CD4-positive, alpha-beta T cell treated with Interferon alpha-2 for 1 hour (primary cell): ENCODE results near the gene DNAJA2.
"Not testable (repeated sequence)": the region's sequence is repeated elsewhere in the genome, so short reads cannot be mapped to it uniquely, and the experiment has no call there.

Source experiments
- DNase-seq, 2 donors: peaks; one replicate each; pipeline ENCODE4 v3.0.0-alpha.2; 2020 to 2022

Gene DNAJA2

DNA sequence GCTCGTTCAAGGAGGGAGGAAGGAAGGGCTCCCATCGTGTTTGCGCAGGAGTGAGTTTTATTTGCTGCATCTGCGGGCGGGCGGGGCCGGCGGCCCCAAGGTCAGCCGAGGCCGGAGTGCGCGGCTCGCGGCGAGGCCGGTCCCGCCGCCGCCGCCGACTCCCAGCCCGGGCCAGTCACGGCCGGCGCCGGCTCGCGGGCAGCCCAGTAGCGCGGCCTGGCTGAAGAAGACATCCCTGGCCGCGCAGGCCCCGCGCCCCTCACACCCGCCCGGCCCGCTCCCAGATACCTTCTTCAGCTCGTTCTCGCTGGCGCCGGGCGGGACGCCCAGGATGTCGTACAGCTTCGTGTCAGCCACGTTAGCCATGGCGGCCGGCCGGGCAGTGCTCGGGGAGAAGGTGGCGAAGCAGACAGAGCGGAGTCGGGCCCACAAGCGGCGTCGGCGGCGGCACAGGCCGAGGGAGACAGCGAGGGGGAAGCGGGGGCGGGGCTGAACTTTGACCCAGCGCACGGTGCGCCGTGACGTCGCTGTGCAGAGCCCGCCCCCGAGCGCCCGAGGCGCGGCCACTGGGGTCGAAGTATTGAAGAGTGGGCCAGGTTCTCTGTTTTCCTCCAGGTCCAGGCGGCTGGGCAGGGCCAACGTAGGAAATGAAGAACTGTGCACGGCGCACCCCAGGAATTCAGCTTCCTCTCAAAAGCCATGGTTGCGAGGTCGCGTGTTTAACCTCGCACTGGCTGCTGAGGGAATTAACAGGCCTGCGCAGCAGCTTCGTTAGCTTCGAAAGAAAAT is at the start of gene DNAJA2:
TSS of gene DNAJA2 (minus strand) at position 468 of the 789 bp plus-strand sequence. CDS start at position 366, 102 bp downstream.
- peak; percentile 88 to 93 for DNase-seq

DNA sequence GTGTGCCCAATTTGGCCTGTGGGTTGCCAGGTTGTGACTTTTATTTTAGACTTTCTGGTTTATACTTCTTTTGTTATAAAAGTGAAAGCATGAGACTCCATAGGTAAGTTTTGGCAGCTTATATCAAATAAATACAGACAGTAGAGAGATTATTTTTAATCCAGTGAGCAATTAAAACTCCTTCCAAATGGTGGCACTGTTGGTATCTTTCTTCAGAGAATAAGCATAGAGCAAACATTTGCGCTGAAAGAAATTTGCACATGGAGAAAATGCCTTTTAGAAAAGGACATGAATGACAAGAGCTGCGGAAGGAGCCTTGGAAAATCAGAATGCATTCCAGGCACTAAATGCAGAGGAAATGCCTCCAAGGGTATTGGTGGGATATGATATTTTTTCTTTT is 46.1 kb upstream of the DNAJA2 start:
- DNase-seq = no peak

DNA sequence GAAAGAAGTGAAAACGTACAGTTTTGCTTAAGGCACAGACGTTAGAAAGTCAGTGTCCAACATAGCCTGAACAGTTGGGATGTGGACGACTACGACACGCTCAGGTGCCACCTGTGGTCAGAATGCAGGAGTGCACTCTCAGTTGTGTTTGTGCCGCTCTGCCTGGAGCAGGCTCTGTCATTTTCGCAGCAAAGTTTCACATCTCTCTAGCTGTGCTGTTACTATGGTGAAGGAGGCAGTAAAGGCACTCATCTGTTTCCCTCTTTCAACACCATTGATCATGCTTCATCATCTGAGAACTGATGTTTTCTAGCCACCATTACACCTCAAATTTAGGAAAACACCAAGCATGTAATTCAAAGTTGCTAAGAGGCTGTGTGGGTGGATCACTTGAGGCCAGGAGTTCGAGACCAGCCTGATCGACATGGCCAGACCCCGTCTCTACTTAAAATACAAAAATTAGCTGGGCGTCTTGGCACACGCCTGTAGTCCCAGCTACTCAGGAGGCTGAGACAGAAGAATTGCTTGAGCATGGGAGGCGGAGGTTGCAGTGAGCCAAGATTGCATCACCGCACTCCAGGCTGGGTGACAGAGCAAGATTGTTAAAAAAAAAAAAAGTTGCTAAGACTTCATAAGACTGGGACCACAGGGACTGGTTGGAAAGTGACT is 44.9 kb upstream of the DNAJA2 start:
- peak; percentile 58 to 62 for DNase-seq

DNA sequence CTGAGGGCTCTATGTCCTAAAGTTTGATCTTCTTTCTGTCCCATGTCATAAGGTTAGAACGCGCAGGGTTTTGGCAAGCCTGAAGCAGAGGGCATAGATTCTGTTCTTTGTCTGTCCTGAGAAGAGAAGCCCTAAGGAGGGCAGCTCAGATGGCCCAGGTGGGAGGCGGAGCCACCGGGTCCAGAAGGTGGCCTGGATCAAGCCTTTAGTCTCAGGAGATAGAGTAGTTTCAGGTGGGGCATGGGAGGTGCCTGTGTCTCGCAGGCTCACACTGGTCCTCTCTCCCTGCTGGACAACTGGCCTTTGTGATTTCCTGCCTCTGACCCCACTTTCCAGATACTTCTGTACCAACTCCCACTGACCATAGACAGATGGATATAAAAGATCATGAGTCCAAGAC is 44.2 kb upstream of the DNAJA2 start:
- DNase-seq = no peak

DNA sequence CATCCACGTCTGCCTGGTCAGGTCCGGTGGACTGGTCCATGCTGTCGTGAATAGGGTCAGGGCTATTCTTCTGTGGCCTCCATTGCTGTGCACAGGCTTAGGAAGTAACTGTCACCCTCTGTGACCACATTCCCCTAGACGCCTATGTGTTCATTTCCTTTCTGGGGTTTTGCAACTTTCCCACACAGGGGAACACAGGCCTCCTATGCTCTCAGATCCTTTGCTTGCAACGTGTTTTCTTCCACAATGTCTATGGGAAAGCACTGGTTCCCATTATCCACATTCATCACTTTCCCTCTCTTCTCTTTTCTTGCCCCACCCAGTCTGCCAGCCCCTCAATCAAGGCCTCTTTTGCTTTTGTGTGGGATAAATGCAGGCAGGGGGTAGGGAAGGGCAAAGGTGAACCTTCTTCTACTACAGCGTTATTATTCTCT is 43.2 kb upstream of the DNAJA2 start:
- DNase-seq = peak; percentile 30 to 35

DNA sequence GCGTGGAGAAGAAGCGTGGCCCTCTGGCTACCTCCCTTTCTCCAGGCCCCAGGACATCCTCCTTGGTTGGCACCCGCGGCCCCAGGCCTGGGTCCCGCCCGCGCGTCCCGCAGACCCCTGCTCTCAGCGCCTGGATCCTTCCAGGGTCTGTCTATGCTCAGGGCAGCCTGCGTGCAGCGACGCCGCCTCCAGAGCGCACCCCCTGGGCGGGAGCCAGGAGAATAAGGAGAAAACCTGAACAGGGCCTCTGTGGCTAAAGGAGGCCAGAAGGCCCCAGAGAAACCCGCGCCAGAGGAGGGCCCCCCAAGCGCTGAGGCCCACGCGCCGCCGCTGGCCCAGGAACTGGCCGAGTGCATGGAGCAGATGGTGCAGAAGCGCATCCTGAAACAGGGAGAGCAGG is 40.4 kb upstream of the DNAJA2 start:
- no peak for DNase-seq

DNA sequence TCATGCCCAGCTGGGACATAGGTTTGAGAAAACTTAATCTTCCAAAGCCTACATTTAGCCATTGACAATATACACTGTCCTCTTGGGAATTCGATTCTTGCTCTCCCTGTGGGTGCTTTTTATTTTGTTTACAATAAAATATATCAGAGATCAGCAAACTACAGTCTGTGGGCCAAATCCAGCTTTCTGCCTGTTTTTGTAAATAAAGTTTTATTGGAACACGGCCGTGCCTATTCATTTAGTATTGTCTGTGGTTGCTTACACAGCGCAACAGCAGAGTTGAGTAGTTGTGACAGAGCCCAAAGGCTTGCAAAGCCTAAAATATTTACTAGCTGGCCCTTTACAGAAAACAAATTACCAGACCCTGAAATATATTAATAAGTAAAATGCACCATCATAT is 39.7 kb upstream of the DNAJA2 start:
- no peak for DNase-seq

DNA sequence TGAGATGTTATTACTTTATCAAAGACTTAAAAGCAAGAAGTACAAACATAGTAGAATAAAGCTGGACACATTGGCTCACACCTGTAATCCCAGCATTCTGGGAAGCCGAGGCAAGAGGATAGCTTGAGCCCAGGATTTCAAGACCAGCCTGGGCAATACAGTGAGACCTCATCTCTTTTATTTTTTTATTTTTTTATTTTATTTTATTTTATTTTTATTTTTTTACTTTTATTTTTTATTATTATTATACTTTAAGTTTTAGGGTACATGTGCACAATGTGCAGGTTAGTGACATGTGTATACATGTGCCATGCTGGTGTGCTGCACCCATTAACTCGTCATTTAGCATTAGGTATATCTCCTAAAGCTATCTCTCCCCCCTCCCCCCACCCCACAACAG is 37.3 kb upstream of the DNAJA2 start:
- DNase-seq = not testable (repeated sequence)

DNA sequence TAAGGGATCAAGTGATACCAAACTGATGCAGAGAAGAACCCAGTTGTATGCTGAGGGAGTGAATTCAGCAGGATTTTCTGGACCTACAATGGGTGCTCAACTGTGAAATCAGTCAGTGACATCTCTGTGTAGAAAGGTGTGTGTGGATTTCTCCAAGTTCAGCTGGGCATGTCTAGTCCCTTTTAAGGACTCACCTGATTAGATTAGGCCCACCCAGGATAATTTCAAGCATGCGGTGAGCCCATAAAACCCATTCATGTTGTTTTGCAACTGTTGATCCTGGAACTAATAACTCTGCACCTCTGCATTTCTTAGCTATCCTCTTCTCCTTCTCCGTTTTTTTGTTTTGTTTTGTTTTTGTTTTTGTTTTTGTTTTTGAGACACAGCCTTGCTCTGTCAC is 35.1 kb upstream of the DNAJA2 start:
- DNase-seq = no peak

DNA sequence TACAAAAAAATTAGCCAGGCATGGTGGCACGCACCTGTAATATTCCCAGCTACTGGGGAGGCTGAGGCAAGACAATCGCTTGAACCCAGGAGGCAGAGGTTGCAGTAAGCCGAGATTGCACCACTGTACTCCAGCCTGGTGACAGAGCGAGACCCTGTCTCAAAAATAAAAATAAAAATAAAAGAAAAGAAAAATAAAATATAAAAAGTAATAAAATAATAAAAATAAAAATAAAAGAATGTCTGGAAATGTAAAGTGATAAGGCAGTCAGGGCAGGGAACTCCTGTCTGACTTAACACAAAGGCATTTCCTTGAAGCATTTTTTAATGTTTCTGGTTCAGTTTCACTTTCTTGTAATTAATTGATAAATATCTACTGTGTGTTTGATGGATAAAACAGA is 34.7 kb upstream of the DNAJA2 start:
- no peak for DNase-seq

DNA sequence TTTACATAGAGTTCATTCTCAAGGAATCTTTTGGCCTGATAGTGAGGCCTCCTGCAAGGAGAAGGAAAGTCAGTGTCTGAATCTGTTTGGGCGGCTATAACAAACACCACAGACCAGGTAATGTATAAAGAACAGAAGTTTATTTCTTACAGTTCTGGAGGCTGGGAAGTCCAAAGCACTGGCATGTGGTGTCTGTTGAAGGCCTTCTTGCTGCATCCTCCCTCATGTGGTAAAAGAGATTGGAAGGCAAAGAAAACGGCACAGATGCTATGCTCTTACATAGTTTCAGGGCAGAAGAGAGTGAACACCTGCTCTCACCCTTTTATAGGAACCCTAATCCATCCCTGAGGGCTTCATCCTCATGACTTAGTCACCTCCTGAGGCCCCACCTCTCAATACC is 31.2 kb upstream of the DNAJA2 start:
- no peak for DNase-seq

DNA sequence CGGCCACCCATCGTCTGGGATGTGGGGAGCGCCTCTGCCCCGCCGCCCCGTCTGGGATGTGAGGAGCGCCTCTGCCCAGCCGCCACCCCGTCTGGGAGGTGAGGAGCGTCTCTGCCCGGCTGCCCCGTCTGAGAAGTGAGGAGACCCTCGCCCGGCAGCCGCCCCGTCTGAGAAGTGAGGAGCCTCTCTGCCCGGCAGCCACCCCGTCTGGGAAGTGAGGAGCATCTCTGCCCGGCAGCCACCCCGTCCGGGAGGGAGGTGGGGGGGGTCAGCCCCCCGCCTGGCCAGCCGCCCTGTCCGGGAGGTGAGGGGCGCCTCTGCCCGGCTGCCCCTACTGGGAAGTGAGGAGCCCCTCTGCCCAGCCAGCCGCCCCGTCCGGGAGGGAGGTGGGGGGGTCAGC is 26.6 kb upstream of the DNAJA2 start:
- DNase-seq = not testable (repeated sequence)

DNA sequence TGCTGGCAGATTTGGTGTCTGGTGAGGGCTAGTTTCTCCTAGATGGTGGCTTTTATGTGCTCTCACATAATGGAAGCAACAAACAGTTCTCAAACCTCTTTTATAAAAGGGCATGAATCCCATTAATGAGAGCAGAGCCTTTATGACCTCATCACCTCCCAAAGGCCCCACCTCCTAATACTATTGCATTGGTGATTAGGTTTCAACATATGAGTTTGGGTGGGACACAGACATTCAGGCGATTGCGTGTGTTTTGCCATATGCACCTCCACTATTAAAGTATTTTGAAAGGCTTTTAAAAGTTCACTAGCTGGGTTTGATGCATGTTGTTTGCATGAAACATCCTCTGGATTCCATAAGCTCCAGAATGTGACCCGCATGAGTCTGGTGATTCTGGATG is 24.4 kb upstream of the DNAJA2 start:
- DNase-seq = no peak

DNA sequence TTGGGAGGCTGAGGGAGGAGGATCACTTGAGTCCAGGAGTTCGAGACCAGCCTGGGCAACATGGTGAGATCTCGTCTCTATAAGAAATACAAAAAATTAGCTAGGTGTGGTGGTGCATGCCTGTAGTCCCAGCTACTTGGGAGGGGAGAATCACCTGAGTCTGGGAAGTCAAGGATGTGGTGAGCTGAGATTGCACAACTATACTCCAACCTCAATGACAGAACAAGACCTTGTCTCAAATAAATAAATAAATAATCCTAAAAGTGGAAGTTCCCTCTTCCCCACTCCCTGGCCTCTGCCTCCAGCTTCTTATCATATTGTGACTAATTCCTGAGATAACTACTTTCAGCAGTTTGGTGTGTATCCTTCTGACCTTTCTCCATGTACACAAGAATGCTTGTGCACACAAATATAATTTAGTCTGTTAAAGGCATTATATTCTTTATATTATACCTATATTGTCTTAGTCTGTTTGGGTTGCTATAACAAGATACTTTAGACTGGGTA is 23.5 kb upstream of the DNAJA2 start:
- DNase-seq = no peak

DNA sequence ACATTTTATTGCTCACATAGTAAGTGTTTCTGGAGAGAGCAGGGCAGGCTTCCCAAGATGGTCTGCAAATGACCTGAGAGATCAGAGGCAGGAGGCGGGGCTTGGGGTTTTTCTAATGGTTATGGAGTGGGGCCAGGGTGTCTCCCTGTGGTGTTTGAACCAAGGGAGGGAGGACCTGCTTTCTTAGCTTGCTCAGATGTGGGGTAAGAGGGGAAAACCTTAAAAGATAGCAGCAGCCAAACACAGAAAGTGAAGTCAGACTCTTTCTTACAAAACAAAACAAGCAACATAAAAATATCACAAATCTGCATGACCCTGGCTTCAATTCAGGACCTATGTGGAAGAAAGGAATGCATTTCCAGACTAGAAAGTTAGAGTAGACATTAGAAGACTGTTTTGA is 22.9 kb upstream of the DNAJA2 start:
- no peak for DNase-seq

DNA sequence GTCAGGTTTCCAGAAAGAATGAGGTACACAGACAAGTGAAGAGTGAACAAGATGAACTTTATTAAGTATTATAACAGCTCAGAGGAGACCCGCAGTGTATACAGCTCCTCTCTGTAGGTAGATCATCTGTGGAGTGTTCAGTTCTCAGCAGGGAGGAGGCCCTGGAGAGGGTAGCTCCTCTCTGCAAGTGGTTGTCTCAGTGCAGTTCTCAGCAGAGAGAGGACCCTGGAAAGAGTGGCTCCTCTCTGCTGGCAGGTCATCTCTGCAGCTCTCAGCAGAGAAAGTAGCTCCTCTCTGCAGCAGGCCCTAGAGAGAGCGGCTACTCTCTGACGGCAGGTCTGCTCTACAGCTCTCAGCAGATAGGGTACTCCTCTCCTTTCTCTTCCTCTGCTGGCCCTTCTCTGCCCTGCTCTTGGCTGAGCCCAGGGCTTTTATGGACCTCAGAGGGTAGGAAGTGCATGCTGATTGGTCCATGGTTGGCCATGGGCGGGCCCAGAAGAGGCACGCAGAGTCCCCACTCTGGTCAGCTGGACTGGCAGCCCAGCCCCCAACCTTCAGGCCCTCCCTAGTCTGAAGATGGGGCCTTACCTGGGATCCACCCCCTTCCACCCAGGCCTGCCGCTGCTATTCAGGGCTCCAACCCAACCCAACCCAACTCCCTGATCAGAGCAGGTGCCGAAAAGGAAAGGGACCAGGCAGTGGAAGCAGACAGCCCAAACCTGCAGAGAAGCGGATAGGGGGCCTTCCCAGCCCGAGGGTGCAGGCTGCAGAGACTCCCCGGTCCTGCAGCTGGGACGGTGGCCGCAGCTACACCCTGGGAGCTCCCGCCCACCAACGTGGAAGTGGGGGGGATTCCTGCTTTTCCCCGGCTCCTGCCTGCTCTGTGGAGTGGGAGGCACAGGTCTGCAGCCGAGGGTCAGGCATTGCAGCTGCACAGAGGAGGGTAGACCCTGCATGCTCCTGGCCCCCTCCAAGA is 18.5 kb upstream of the DNAJA2 start:
- no peak for DNase-seq

DNA sequence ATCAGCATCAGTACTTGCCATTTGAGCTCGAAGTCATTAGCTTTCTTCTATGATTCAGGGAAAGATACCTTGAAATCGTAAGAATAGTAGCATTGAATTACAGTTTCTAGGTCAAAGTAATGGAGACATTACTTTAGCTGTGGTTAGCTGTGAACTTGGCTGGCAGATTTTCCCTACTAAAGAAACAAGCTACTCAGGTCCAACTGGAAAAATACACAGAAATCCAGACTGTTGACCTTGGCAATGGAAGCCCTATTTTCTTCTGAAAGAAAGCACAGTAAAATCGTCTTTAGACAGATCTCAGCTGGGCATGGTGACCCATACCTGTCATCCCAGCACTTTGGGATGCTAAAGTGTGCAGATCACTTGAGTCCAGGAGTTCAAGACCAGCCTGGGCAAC is 13.4 kb upstream of the DNAJA2 start:
- DNase-seq = no peak

DNA sequence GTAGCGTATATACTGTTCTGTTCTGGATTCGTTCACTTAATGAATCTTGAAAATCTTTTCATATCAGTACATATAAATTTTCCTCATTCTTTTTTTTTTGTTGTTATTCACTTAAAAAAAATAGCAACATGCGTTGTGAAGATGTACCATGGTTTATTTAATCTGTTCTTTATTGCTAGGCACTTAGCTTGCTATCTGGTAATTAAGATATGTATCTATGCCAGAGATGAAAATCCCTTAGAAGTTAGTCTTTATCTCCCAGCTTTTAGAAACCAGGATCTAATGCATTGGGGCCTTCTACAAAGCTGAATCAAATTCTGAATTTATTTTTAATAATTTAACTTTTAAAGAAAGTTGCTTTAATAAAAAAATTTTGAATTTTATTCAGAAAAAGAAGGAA is 13.0 kb upstream of the DNAJA2 start:
- no peak for DNase-seq

DNA sequence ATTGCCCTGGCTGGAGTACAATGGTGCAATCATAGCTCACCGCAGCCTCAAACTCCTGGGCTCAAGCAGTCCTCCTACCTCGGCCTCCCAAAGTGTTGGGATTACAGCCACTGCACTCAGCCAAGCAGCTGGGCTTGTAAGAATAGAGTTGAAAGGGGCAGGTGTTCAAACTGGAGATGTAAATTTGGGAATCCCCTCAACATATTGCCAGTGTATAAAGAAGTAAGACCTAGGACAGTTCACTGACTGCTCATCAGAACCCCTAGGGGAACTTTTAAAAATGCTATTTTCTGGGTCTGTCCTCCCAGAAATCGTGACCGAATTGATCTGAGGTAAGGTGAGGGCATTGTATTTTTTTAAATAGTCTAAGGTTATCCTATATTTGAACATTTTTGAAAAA is 8.9 kb upstream of the DNAJA2 start:
- no peak for DNase-seq

DNA sequence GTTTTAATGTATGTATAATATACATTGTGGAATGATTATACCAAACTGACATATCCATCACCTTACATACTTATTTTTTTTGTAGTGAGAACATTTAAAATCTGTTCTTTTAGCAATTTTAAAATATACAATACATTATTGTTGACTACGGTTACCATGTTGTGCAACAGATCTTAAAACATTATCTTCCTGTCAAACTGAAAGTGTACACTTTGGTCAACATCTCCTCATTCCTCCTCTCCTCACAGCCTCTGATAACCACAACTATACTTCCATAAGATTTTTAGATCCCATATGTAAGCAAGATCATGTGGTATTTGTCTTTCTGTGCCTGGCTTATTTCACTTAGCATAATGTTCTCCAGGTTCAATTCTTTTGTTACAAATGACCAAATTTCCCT is 7.5 kb upstream of the DNAJA2 start:
- no peak for DNase-seq

DNA sequence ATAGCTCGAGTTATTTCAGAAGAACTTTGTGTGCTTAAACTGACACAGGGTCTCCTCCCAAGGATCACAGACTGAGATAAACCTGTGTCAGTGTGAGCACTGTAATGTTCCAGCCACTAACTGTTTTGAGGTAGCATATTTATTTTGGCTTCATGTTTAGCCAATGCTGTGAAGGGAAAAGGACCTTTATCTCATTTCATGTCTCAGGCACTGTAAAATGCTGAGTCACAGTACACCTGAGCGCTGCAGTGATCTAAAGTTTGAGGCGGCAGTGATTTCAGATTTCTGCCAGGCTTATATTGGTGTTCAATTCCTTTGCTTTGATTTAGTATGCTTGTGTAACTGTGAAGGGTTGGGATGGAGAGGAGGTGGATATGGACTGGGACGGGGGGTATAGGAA is 3.1 kb upstream of the DNAJA2 start:
- DNase-seq = peak in 1 of 2 donors; percentile 20

DNA sequence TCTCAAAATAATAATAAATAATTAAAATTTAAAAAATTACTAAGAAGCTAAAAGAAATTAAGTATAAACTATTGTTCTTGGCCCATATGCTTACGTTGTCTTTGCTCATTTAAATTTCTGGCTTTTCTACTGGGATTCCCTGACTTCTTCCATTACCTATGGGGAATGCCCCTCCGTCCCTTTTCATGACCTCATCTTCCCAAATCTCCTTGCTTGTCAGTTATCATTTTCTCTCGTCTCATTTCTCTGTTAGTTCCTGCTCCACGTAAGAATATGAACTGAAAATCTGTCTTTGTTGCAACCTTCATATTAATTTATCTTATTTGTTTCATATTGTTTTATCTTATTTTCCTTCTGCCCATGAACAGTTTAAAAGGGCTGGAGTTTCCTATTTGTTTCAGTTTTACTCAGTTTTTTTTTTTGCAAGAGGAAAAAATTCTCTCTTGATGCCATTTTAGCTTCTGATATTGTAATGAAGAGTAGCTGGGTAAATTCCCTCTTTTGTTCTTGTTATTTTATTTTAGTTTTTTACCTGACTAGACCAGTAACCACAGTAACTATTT is 2.5 kb upstream of the DNAJA2 start:
- DNase-seq = no peak

DNA sequence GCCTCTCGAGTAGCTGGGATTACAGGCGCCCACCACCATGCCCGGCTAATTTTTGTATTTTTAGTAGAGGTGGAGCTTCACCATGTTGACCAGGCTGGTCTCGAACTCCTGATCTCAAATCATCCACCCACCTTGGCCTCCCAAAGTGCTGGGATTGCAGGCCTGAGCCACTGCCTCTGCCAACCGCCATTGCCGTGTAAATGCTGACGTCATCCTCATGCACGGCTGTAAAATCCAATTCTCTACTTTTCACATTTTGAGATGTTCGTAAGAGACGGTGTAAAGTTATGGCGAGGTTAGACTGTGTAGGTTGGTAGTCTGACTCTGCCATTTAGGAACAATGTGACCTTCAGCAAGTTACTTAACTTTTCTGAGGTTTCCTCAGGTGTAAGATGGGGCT is 1.7 kb upstream of the DNAJA2 start:
- DNase-seq = no peak
